Loucy (cell line): ENCODE measurements around the gene TMBIM6.

ENCODE experiments used
- EZH2phosphoT487 ChIP-seq: fragments of 200-600 bp; IDR thresholded peaks from 2 replicates; pipeline ENCODE4 v1.6.1; 2018; ENCODE audit warnings: antibody characterized with exemption, mild to moderate bottlenecking, moderate library complexity, borderline replicate concordance
- TF ChIP-seq, protein P1 (sequence below): fragments of 200-600 bp; sonication (generic); conservative IDR thresholded peaks from 2 replicates; pipeline ENCODE4 v1.5.1; 2014; ENCODE audit warnings: mild to moderate bottlenecking, antibody characterized with exemption, low read length

DNA sequence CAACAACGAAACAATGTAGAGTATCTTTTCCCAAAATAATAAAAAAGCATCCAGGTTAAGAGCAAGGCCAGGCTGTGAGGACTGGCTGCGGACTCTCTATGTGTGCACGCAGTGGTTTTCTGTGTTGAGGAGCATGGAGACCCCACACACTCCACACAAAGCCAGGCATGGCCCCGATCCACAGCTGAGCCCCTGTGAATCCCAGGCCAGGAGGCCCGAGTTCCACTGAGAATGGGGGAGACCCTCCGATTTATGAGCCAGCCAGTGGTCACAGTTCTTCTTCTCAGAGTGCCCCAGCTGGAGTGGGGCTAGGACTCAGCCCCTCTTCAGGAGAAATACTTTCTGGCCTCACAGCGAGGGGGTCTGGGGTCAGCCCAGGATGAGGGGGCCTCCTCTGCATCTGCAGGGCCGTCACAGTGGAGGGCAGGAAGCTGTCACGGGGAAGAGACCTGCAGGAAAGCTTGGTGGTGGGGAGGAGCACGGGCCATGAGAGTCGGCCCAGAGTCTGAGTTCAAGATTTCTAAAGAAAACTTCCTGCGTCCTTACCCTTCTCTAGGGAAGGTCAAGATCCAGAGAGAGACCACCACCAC lies 66.7 kb downstream of the TMBIM6 start:
- TF ChIP-seq, protein P1, sequence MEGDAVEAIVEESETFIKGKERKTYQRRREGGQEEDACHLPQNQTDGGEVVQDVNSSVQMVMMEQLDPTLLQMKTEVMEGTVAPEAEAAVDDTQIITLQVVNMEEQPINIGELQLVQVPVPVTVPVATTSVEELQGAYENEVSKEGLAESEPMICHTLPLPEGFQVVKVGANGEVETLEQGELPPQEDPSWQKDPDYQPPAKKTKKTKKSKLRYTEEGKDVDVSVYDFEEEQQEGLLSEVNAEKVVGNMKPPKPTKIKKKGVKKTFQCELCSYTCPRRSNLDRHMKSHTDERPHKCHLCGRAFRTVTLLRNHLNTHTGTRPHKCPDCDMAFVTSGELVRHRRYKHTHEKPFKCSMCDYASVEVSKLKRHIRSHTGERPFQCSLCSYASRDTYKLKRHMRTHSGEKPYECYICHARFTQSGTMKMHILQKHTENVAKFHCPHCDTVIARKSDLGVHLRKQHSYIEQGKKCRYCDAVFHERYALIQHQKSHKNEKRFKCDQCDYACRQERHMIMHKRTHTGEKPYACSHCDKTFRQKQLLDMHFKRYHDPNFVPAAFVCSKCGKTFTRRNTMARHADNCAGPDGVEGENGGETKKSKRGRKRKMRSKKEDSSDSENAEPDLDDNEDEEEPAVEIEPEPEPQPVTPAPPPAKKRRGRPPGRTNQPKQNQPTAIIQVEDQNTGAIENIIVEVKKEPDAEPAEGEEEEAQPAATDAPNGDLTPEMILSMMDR, result no peak
- no peak for TF ChIP-seq EZH2phosphoT487
